ENCODE results near the gene EEF1B2.

GRCh38 chr2:206173147-206173546 lies 13.5 kb downstream of the EEF1B2 start:
- TF ChIP-seq TOX (CRISPR knock-in tag; IDR thresholded peaks at IDR 0.05; ENCODE audit: borderline replicate concordance) (no peak), PATZ1 (CRISPR knock-in tag; IDR thresholded peaks at IDR 0.05; ENCODE audit: borderline replicate concordance) (no peak), ZFP30 (CRISPR knock-in tag; IDR thresholded peaks at IDR 0.05) (no peak), CSRNP3 (CRISPR knock-in tag; IDR thresholded peaks at IDR 0.05) (no peak), ARNTL (CRISPR knock-in tag; IDR thresholded peaks at IDR 0.05; ENCODE audit: borderline replicate concordance, low read depth) (no peak), ZC3H10 (CRISPR knock-in tag; IDR thresholded peaks at IDR 0.05) (no peak), POU6F1 (CRISPR knock-in tag; IDR thresholded peaks at IDR 0.05; ENCODE audit: borderline replicate concordance, low read depth) (no peak), PPARA (CRISPR knock-in tag; IDR thresholded peaks at IDR 0.05; ENCODE audit: borderline replicate concordance) (no peak)
- TF ChIP-seq, protein P1, sequence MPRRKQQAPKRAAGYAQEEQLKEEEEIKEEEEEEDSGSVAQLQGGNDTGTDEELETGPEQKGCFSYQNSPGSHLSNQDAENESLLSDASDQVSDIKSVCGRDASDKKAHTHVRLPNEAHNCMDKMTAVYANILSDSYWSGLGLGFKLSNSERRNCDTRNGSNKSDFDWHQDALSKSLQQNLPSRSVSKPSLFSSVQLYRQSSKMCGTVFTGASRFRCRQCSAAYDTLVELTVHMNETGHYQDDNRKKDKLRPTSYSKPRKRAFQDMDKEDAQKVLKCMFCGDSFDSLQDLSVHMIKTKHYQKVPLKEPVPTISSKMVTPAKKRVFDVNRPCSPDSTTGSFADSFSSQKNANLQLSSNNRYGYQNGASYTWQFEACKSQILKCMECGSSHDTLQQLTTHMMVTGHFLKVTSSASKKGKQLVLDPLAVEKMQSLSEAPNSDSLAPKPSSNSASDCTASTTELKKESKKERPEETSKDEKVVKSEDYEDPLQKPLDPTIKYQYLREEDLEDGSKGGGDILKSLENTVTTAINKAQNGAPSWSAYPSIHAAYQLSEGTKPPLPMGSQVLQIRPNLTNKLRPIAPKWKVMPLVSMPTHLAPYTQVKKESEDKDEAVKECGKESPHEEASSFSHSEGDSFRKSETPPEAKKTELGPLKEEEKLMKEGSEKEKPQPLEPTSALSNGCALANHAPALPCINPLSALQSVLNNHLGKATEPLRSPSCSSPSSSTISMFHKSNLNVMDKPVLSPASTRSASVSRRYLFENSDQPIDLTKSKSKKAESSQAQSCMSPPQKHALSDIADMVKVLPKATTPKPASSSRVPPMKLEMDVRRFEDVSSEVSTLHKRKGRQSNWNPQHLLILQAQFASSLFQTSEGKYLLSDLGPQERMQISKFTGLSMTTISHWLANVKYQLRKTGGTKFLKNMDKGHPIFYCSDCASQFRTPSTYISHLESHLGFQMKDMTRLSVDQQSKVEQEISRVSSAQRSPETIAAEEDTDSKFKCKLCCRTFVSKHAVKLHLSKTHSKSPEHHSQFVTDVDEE (CRISPR knock-in tag; IDR thresholded peaks at IDR 0.05) = no peak
